RKO (cell line): Measurements from ENCODE around the gene PRKCA.
"Not testable (repeated sequence)": the region's sequence is repeated elsewhere in the genome, so short reads cannot be mapped to it uniquely, and the experiment has no call there.

Source experiments
- DNase-seq: peaks from one replicate; pipeline ENCODE4 v3.0.0-alpha.2; 2016; ENCODE audit warnings: low spot score

The PRKCA gene

DNA sequence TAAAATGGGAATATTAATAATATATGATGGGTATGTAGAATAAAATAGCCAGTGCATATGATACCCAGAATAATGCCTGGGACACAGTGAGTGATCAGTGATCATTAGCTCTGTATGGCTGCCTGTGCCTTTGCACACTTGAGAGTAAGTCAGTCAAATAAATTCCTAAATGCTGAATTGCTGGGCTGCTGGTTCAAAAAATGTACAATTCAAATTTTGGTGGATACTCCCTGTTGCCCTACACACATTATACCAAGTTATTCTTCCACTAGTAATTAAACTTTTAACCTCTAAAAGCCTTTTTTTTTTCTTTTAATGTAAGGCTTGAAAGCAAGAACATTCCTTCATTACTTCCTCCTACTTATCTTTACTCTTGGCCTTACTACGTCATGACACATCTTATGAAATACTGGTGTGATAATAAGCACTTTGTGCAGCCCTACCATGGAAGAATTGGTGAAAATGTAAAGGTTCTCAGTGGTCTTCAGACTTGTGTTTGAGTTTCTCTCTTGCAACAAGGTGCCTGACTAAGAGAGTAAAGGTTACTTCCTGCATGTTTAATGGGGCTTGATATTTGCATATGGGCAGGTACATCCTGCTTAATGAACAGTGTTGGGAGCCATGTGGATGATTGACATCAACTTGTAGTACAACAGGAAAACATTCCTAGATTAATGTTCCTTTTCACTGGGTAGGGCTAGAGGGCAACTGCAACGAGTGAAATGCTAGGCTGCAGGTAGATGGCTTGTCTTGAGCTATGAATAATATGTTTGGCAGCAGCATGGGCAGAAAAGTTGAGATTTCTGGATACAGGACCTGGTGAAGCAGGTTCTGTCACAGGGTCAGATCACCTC, 84.3 kb downstream of the PRKCA start:
- no peak for DNase-seq

DNA sequence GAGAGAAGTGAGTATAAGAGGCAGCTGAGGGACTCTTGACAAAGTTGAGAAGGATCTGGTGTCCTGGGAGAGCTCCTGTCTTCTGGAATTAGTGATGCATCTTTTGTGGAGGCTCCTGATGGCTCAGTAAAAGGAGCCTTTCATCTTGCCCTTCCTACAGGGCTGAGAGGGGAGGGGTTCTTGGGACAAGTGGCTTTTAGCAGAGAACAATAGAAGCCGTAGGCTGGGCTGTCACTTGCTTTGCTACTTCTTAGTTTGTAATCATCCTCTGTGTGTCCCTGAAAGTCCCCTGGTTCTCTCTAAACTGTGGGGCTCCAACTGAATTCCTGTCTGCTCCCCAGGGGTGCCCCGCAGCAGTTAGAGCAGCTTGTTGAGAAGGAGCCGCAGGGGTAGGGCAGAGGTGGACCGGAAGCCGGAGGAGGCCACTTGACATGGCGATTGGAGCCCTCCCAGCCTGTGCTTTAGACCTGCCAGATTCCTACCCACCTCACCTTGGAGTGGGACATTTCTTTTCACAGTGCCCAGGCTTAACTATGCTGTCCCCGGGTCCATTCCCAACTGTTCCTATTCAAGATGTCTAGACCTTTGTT, 85.1 kb downstream of the PRKCA start:
- no peak for DNase-seq

DNA sequence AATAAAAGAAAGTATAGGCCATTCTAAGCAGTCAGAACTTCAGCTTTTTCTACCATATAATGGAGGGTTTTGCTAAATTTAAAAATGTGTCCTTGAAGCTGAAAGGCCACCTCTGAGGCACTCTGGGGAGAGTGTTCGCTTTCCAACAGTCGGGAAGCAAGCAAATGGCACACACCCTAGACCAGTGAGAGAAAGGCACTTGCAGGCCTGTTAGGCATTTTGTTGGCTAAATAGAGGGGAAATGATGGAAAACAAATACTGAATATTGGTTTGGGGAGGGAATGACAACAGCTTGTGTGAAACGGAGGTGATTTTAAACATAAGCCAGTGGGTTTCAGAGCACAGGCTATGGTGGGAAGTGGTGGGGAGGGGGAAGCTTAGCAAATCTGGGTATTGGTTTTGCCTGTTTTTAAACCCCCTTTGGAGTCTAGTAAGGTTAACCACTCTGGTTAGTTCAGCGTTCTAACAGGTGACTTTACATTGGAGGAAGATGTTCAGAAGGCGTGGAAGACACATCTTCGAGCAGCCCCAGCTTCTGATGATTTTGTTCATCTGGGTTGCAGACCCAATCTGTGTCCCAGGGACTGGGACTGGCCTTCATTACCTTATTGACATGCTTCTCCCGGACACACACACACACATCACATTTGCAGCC, 90.5 kb downstream of the PRKCA start:
- no peak for DNase-seq

DNA sequence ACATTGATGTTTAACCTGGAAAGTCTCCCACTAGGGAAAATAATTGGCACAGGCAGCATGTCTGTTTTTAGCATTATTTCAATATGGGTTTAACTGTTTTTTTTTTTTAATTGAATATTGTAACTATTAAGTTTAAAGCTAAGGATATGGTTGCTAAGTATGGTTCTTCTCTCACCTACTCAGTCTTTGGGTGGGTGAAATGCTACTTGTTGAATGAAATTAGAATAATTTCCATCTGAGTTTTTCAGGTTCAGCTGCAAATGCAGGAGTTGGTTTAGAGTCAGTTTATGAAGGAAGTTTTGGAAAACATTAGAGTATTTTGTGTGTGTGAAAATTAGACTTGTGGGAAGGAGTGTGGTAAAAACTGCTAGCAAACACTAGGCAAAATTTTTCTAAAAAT, 93.5 kb downstream of the PRKCA start:
- no peak for DNase-seq

DNA sequence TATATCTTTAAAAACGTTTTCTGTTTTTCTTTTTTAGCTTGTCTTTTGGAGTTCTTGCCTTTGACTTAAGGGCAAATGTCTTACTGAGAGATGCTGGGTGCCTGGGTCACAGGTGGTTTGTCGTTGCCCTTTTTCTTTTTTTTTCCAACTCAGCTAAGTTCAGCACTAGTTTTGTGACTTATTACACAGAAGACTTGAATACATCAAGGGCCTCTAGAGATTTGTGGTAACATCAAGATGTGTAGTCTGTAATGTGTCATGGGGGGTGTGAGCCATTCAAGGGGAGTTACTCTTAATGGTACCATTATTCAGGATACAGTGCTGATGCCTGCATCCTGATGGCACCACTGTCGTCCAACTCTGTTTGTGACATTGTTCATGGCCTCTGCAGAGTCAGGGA, 95.1 kb downstream of the PRKCA start:
- no peak for DNase-seq

DNA sequence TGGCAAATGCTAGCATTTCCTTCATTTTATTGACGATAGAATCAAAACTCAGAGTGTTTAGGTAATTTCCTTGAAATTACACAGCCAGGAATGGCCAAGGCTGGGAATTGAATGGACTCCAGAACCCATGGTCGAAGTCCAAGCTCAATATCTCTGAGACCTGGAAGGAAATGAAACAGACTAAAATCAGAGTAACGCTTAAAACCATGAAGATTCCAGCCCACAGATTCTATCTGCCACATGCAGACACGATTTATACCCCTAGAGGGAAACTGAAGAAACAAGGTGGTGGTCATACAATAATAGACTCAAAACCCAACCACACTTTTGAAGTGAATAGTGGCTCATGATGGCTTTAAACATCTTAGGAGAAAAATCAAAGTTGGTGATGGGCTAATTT, 95.6 kb downstream of the PRKCA start:
- DNase-seq: no peak

DNA sequence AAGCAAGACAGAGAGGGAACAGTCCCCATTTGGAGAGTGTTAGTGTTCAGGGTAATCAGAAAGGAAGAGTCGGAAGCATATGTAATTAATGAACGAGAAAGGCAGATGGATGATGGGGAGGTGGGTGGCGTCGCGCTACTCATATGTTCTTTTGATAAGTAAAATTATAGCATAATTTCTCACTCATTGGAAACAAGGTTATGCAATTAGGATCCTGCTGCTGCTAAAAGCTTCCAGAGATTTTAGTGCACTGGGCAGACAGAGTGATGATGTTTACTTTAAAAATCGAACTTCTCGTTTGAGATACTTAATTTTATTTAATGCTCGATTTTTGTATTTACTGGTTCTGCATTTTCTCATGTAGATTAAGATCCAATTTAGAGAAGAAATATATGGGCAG, 96.2 kb downstream of the PRKCA start:
- DNase-seq: no peak

DNA sequence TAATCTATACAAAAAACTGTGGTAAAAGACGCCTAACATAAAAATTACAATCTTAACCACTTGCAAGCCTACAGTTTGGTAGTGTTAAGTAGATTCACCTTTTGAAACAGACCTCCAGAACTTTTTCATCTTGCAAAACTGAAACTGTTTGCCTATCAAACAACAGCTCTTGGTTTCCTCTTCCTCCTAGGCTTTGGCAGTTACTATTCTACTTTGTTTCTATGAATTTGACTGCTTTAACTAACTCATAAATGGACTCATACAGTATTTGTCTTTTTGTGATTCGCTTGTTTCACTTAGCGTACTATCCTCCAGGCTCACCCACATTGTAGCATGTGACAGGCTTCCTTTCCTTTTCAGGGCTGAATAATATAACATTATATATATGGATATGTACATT, 97.0 kb downstream of the PRKCA start:
- no peak for DNase-seq

DNA sequence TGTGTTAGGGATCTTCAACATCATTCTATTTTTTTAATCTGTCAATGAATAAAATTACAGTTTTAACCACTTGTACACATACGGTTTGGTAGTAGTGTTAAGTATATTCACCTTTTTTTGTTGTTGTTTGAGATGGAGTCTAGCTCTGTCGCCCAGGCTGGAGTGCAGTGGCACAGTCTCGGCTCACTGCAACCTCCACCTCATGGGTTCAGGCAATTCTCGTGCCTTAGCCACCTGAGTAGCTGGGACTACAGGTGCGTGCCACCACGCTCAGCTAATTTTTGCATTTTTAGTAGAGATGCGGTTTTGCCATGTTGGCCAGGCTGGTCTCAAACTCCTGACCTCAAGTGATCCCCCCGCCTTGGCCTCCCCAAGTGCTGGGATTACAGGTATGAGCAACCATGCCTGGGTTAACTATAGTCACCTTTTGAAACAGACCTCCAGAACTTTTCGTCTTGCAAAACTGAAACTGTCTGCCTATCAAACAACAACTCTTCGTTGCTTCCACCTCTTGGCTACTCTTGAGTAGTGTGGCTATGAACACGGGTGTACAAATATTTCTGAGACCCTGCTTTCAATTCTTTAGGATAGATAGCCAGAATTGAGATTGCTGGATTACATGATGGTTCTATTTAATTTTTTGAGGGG, 97.8 kb downstream of the PRKCA start:
- DNase-seq: not testable (repeated sequence)

DNA sequence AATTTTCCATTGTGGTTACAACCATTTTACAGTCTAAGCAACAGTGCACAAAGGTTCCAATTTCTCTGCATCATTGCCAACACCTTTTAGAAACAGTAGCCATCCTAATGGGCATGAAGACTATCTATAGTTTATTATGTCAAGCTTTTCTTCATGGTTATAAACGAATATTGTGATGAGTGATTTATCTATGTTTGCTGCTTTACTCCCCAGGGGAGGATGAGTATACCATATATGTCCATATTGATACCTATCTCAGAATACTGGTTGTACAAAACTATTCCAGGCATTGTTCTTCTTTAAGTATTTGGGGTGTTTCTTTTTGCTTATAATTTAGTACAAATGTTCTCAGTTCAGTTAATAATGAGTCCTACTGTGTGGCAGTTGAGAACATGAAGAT, 98.3 kb downstream of the PRKCA start:
- DNase-seq: no peak

DNA sequence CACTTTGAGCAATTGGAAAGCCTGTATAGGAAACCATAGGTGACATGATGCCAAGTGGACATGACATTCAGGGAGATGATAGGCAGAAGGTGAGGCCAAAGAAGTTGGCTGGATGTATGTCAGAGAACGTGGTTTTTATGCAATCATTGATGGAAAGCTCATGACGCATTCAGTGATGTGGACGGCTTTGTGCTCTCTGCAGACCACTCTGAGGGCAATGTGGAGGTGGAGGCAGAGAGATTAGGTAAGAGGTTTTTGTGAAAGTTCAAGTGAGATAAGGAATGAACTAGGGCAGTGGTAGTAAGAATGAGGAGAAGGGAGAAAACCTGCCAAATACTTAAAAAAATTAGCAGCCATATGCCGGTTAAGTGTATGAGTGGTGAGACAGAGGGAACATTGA, 99.0 kb downstream of the PRKCA start:
- DNase-seq: no peak

DNA sequence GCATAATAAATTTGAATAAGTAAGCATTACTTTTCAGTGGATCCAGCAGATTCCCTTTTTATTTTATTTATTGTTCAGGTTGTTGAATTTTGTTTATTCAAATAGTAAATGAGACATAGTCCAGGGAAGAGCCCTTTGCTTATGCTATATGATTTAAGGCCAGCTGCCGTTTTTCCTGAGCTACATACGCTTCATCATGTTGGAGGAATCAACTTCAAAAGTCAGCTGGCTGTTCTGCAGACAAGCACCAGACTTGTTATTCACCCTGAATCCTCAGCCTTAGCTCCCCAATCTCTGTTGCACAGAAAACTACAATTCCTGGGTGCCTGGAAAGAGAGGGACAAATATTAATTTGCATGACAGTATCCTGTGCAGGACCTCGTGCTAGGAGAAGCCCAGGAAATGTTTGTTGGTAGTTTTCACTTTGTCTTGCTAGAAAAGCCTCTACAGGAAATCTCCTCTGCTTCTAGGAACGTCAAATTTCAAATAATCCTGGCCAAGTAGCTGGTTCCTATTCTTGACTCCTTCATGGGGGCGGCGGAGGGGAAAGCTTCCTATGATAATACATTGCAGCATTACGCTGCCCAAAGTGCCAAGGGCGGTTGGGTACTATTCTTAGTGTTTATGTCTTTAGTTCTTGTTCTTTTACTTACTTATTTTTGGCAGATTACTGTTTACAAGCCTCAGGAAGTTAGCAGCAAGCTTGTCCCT, 101.6 kb downstream of the PRKCA start:
- DNase-seq: no peak

DNA sequence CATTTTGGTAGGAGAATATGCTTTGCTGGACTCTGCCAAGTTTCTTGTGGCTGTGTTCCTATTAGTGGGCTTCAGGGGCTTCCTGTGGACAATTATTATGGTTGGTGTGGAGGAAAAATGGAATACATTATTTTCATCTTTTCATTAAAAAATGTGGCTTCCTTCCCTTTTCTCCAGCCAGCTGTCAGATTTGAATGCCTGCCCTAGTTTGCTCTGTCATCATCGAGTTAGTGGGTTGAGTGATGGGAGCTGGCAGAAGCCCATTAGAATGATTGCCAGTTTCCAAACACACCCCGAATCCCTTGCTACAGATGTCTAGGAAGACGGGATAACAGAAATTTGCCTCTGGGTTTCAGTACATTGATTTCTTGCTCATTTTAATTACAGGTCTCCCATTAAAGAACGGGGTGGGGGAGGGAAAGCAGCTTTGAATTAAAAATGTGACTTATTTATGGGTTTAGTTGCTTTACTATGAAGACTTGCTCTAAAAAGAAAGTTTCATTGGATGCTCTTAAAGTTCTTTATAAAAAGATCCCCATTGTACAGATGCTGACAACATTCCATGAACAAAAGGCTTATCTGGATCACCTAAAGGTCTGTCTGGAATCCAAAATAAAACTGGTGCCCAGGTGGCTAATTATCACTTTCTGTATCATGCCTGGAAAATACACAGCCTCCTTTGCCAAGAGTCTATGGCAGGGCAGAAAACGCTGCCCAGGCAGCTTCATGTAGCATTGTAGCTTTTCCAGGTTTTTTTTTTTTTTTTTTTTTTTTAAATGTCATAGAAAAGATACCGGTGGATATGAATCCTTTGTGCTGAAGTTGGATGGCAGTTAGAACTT, 103.6 kb downstream of the PRKCA start:
- no peak for DNase-seq

DNA sequence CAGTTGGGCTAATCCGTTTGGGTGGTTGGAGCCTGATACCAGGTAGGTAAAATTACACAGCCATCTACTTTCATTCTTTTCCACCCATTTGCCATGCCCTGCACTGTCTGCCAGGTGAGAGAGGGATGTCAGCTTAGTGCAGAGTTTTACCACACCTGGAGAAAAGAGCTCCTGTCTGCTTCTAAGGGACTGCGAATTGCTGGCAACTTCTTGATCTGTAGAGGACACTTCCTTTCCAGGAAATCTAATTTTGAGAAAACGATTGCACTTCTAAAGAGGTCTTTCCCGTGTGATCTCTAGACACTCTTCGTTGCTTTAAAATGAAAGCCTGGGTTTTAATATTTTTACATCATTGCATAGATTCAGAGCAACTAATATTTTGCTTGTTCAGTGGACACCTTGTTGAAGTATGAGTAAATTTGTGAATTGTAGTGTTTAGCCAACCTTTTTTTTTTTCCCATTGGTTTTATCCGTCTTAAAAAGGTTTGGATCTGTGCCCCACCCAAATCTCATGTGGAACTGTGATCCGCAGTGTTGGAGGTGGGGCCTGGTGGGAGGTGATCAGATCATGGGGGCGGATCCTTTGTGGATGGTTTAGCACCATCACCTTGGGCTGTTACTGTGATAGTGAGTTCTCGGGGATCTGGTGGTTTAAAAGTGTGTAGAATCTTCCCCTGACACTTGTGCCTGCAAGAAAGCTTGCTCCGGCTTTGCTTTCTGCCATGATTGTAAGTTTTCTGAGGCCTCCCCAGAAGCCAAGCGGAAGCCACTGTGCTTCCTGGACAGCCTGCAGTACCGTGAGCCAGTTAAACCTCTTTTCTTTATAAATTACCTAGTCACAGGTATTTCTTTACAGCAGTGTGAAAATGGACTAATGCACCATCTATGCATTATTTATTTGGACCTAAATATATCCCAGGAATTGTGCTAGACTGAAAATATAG, 104.6 kb downstream of the PRKCA start:
- no peak for DNase-seq

DNA sequence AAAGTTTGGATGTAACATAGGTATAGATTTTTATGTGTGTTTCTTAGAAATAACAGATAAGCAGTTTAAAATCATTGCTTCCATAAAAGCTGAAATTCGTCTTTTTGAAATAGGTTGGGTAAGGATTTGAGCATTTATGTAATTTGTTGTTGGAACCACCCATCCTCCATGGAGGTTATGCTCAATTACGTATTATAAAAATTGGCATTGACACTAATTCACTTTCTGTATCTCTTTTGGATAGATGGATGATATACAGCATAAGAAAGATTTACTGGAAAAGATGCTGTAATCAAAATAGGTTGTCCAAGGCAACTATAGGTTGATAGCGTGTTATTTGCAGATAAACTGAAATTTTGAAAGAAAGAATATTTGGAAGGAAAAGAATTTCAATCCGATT, 105.5 kb downstream of the PRKCA start:
- DNase-seq: no peak

DNA sequence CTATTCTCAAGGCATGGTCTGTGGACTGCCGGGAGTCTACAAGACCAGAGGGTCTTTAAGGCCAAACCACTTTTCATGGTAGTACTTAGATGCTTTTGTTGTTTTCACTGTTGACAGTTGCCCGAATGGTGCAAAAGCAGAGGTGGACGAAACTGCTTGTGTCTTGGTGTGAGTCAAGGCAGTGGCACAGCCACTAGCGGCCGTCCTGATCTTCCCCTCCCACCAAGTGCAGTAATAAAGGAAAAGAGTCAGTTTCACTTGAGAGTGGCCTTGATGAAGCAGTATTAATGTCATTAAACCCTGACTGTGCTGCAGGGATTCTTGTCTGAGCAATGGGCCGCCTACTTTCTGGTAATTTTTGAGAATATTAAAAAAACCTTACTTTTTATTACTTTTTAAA, 109.1 kb downstream of the PRKCA start:
- DNase-seq: no peak

DNA sequence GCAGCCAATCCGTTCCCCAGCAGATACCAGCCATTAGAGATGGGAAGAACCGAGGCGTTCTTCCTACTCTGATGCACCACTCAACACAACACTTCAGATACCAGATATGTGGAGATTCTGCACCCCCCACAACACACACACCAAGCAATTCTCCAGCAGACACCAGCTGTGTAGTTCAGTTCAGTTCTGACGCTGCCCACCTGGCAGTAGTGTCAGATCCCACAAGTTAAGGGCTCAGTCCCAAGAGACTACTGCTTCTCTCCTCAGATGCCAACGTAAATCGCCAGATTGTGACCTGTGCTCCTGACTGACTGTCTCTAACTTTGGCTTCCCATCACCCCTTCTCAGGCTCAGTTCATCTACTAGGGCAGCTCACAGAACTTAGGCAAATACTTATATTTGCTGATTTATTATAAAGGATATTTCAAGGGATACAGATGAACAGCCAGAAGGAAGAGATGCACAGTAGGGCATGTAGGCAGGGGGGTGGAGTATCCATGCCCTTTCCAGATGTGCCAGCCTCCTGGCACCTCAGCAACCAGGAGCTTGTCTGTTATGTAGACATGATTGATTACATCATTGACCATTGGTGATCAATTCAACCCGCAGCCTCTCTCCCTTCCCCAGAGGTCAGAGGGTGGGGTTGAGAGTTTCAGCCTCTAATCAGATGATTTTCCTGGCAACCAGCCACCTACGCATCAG, 110.6 kb downstream of the PRKCA start:
- DNase-seq: no peak

DNA sequence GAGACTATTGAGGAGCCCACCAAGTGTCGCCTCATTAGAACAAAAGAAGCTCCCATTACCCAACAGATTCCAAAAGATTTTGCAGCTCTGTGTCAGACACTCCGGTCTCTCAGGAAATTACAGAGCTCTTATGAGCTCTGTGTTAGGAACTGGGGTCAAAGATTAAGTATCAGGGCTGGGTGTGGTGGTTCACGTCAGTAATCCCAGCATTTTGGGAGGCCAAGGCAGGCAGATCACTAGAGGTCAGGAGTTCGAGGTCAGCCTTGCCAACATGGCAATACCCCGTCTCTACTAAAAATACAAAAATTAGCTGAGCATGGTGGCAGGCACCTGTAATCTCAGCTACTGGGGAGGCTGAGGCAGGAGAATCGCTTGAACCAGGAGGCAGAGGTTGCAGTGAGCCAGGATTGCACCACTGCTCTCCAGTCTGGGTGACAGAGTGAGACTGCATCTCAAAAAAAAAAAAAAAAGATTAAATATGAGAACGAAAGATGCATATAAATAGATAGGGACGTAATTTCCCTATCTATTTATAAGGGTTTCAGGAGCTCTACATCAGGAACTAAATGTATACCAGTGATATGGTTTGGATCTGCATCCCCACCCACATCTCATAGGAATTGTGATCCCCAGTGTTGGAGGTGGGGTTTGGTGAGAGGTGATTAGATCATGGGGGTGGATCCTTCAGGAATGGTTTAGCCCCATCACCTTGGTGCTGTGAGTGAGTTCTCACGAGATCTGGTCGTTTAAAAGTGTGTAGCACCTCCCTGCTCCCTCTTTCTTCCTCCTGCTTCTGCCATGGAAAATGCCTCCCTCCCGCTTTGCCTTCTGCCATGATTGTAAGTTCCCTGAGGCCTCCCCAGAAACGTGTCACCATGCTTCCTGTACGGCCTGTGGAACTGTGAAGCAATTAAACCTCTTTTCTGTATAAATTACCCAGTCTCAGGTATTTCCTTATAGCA, 111.4 kb downstream of the PRKCA start:
- no peak for DNase-seq
